Measurements from ENCODE around the gene NUP50. TPM values are rescaled to one million over a fixed set of nuclear protein-coding genes. Genes with fewer than 3 reads are reported as not detected.

NUP50 gene, protein sequence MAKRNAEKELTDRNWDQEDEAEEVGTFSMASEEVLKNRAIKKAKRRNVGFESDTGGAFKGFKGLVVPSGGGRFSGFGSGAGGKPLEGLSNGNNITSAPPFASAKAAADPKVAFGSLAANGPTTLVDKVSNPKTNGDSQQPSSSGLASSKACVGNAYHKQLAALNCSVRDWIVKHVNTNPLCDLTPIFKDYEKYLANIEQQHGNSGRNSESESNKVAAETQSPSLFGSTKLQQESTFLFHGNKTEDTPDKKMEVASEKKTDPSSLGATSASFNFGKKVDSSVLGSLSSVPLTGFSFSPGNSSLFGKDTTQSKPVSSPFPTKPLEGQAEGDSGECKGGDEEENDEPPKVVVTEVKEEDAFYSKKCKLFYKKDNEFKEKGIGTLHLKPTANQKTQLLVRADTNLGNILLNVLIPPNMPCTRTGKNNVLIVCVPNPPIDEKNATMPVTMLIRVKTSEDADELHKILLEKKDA
- 23.6 to 32.9 TPM (median 29.7 TPM) in 5 replicates for total RNA-seq (2022; extraction: Qiagen RNA extraction; ENCODE audit: low read depth)

DNA sequence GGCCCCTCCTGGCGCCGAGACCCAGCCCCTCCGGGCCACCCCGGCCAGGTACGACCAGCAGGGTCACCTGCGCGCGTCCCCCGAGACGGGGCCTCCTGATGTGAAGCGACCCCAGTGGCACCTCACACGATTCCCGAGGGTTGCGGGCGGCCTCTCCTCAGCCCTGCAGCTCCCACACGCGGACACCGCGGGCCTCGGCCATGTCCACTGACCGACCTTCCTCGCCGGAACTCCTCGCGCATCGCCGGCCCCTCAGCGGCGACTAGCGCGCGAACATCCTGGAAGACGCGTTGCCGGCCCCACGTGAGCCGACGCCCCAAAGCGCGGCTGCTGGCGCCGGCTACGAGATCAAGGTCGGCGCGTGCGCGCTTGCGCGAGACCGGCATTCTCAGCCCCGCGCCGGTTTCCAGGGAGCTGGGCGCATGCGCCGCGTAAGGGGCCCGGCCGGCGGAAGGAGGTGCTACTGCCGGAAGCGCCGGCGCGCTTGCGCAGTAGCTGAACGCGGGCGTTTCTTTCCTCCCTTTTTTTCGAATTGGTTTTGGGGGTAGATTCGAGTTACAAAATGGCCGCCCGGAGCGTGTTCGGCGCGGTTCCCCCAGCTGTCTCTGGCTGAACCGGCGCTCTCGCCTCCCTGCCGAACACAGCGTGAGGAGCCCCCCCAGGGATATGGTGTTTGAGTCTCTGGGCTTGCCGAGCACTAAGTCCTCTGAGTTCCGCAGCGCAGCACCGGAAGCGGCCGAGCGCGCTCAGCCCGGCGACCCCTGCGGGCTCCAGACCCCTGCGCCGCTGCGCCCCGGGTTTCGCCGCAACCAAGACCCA lies at the start of gene NUP50:
NUP50 (plus strand) TSS at position 475 of the 819 bp plus-strand sequence. CDS start 4,253 bp downstream, outside the sequence.

Other genes starting within 250 kb of the NUP50 start
- gene PHF21B, start 153.9 kb upstream of the NUP50 start, total RNA-seq (2022; extraction: Qiagen RNA extraction; ENCODE audit: low read depth), result 0.53 to 1.2 TPM (median 0.66 TPM) in 5 replicates
- 63.8 to 83.7 TPM (median 81.1 TPM) in 5 replicates for gene KIAA0930, start 77.0 kb downstream of the NUP50 start, total RNA-seq (2022; extraction: Qiagen RNA extraction; ENCODE audit: low read depth)
- not detected in 5 replicates for gene UPK3A, start 121.0 kb downstream of the NUP50 start, total RNA-seq (2022; extraction: Qiagen RNA extraction; ENCODE audit: low read depth)
- gene FAM118A, start 146.0 kb downstream of the NUP50 start, total RNA-seq (2022; extraction: Qiagen RNA extraction; ENCODE audit: low read depth), result 8.6 to 13.6 TPM (median 11.5 TPM) in 5 replicates
- gene SMC1B, start 249.7 kb downstream of the NUP50 start, total RNA-seq (2022; extraction: Qiagen RNA extraction; ENCODE audit: low read depth), result 0.03 TPM in 2 of 5 replicates, not detected in the others
- 1.4 to 2.3 TPM (median 1.7 TPM) in 5 replicates for gene RIBC2, start 249.8 kb downstream of the NUP50 start, total RNA-seq (2022; extraction: Qiagen RNA extraction; ENCODE audit: low read depth)

Measured in A549 treated with GW870086 at 1 μM for 4 hours (cell line).